Activated CD4-positive, CD25-positive, alpha-beta regulatory T cell treated with anti-CD3 and anti-CD28 coated beads, Interleukin-2, amount 50 U/mL, for 24 hours (primary cell): ENCODE data around the gene KRT77.
"Not testable (repeated sequence)": the region's sequence is repeated elsewhere in the genome, so short reads cannot be mapped to it uniquely, and the experiment has no call there.

ENCODE experiments used
- ATAC-seq, 2 donors: fragments of 150-1000 bp; cut with Tn5 transposase; one replicate each; pipeline ENCODE4 v1.10.0; 2021; ENCODE audit warnings: mild to moderate bottlenecking in 1 of 2, moderate library complexity in 1 of 2

The KRT77 gene

GRCh38 chr12:52703424-52703823 lies at the start of gene KRT77:
KRT77 (minus strand) TSS chr12:52703524; CDS start chr12:52703434, 90 bp downstream.
- no peak for ATAC-seq

- no peak for ATAC-seq
These were observed 49.2 kb upstream of the KRT77 start for GRCh38 chr12:52752516-52752915.

GRCh38 chr12:52751795-52752194 lies 48.5 kb upstream of the KRT77 start:
- ATAC-seq: no peak

- ATAC-seq: not testable (repeated sequence)
These were observed 47.2 kb upstream of the KRT77 start for GRCh38 chr12:52750532-52750931.

GRCh38 chr12:52749827-52750226 lies 46.5 kb upstream of the KRT77 start:
- no peak for ATAC-seq

- no peak for ATAC-seq
These were observed 45.3 kb upstream of the KRT77 start for GRCh38 chr12:52748578-52748977.

- ATAC-seq: no peak
These were observed 42.2 kb upstream of the KRT77 start for GRCh38 chr12:52745554-52745953.

- no peak for ATAC-seq
These were observed 41.3 kb upstream of the KRT77 start for GRCh38 chr12:52744493-52745156.

GRCh38 chr12:52742822-52743457 lies 39.6 kb upstream of the KRT77 start:
- ATAC-seq: no peak

- ATAC-seq: no peak
These were observed 38.9 kb upstream of the KRT77 start for GRCh38 chr12:52742196-52742580.

- no peak for ATAC-seq
These were observed 38.3 kb upstream of the KRT77 start for GRCh38 chr12:52741375-52742195.

GRCh38 chr12:52740584-52740983 lies 37.3 kb upstream of the KRT77 start:
- no peak for ATAC-seq

- ATAC-seq: no peak
These were observed 36.6 kb upstream of the KRT77 start for GRCh38 chr12:52739963-52740362.

- ATAC-seq: no peak
These were observed 32.7 kb upstream of the KRT77 start for GRCh38 chr12:52735816-52736632.

GRCh38 chr12:52735106-52735505 lies 31.8 kb upstream of the KRT77 start:
- no peak for ATAC-seq

- no peak for ATAC-seq
These were observed 27.5 kb upstream of the KRT77 start for GRCh38 chr12:52730793-52731192.

GRCh38 chr12:52730383-52730782 lies 27.1 kb upstream of the KRT77 start:
- no peak for ATAC-seq

- ATAC-seq: no peak
These were observed 25.8 kb upstream of the KRT77 start for GRCh38 chr12:52729147-52729546.

GRCh38 chr12:52728374-52728773 lies 25.1 kb upstream of the KRT77 start:
- ATAC-seq: no peak

- ATAC-seq: no peak
These were observed 23.7 kb upstream of the KRT77 start for GRCh38 chr12:52727037-52727436.

- ATAC-seq: no peak
These were observed 23.1 kb upstream of the KRT77 start for GRCh38 chr12:52726451-52726850.

- ATAC-seq: no peak
These were observed 21.1 kb upstream of the KRT77 start for GRCh38 chr12:52724384-52724783.

GRCh38 chr12:52722680-52723079 lies 19.4 kb upstream of the KRT77 start:
- ATAC-seq: no peak
